DND-41 (cell line): ENCODE results near the gene TMEM169.

ENCODE experiments used
- EZH2 ChIP-seq: IDR thresholded peaks from 3 replicates; pipeline ENCODE4 v1.6.1; 2012; ENCODE audit warnings: borderline replicate concordance, low read depth, mild to moderate bottlenecking, moderate library complexity, low read length, inconsistent platforms; ENCODE audit not compliant: severe bottlenecking
- TF ChIP-seq, protein P1 (sequence below): IDR thresholded peaks from 2 replicates; pipeline ENCODE4 v1.5.1; 2012; ENCODE audit warnings: borderline replicate concordance, low read length, moderate library complexity, mild to moderate bottlenecking; ENCODE audit not compliant: poor library complexity, severe bottlenecking; ENCODE audit errors: extremely low read depth

DNA sequence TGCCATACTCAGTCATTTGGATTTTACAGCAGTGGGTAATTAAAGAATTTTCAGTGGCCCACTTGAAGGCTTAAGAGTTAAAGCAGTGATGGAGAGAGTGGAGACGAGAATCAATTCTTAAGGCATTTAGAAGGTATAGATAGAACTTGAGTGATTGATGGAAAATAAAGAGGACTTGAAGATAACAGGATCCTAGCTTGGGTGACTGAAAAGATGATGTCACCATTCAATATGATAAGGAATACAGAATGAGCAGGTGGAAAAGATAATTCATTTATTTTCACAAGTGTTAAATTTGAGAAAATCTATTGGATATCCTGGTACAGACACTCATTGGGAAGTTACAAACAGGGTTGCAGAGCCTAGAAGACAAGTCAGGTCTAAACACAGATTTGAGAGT is 62.7 kb downstream of the TMEM169 start:
- TF ChIP-seq, protein P1, sequence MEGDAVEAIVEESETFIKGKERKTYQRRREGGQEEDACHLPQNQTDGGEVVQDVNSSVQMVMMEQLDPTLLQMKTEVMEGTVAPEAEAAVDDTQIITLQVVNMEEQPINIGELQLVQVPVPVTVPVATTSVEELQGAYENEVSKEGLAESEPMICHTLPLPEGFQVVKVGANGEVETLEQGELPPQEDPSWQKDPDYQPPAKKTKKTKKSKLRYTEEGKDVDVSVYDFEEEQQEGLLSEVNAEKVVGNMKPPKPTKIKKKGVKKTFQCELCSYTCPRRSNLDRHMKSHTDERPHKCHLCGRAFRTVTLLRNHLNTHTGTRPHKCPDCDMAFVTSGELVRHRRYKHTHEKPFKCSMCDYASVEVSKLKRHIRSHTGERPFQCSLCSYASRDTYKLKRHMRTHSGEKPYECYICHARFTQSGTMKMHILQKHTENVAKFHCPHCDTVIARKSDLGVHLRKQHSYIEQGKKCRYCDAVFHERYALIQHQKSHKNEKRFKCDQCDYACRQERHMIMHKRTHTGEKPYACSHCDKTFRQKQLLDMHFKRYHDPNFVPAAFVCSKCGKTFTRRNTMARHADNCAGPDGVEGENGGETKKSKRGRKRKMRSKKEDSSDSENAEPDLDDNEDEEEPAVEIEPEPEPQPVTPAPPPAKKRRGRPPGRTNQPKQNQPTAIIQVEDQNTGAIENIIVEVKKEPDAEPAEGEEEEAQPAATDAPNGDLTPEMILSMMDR, result no peak
- TF ChIP-seq EZH2, result no peak
